ENCODE measurements around the gene COPS2. TPM values are rescaled to one million over a fixed set of nuclear protein-coding genes. Genes with fewer than 3 reads are reported as not detected.

COPS2 gene
- total RNA-seq, 4 donors from 2014 or later, result 15.0 to 51.4 (median 24.4) TPM

DNA sequence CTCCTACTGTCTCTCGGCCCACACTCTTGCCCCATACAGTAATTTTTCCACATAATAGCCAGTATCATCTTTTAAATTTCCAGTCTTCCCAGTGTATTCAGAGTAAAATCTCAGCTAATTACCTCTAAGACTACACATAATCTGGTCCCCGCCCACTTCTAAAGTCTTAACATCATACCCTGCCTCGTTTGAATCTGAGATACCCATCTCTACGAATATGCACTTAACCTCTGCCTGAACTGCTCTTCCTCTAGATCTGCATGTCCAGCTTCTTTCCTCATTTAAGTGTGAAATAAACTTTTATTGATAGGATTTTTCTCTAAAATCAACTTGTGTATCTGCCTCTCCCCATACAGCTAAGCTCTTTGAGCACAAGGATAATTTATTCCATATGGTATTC, 34.6 kb downstream of the COPS2 start:
- H3K36me3 ChIP-seq, result no peaks in the 10 kb centered on the region
- in situ Hi-C loops (cut with MboI; ENCODE audit: low pct_ligation_motif_present in 1 of 4, low pct_unique_long_range_greater_than_20kb in 1 of 4, low sequenced_read_pairs in 3 of 4) (no loop called here), intact Hi-C loops (cut with DNase I; ENCODE audit: low total_unique reads) (no loop called here)
- TF ChIP-seq, protein P1, sequence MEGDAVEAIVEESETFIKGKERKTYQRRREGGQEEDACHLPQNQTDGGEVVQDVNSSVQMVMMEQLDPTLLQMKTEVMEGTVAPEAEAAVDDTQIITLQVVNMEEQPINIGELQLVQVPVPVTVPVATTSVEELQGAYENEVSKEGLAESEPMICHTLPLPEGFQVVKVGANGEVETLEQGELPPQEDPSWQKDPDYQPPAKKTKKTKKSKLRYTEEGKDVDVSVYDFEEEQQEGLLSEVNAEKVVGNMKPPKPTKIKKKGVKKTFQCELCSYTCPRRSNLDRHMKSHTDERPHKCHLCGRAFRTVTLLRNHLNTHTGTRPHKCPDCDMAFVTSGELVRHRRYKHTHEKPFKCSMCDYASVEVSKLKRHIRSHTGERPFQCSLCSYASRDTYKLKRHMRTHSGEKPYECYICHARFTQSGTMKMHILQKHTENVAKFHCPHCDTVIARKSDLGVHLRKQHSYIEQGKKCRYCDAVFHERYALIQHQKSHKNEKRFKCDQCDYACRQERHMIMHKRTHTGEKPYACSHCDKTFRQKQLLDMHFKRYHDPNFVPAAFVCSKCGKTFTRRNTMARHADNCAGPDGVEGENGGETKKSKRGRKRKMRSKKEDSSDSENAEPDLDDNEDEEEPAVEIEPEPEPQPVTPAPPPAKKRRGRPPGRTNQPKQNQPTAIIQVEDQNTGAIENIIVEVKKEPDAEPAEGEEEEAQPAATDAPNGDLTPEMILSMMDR (IDR thresholded peaks at IDR 0.05), result no peak
- TF ChIP-seq POLR2AphosphoS5 (IDR thresholded peaks at IDR 0.05) (no peak), POLR2A (IDR thresholded peaks at IDR 0.05) (no peak), EP300 (IDR thresholded peaks at IDR 0.05; ENCODE audit: low read depth) (no peak)
- H3K27me3 ChIP-seq, result no peaks in the 10 kb centered on the region
- WGBS, 2 donors (ENCODE audit: low coverage in 1 of 2), result 76 to 78% methylated on average over 3 to 4 of the region's 4 CpGs
- DNase-seq, result no peak
- no peak overlapping the region for H3K27ac ChIP-seq
- no peaks in the 10 kb centered on the region for H3K4me1 ChIP-seq
- H3K9me3 ChIP-seq, result no peaks in the 10 kb centered on the region
- no peak overlapping the region for H3K4me3 ChIP-seq

GRCh38 chr15:49116108-49116857, 39.1 kb downstream of the COPS2 start:
- WGBS, 2 donors (ENCODE audit: low coverage in 1 of 2), result 96% methylated on average over 4 of the region's 4 CpGs
- Histone ChIP-seq H3K27ac (no peak overlapping the region), H3K27me3 (no peaks in the 10 kb centered on the region), H3K36me3 (peaks cover 0 to 22% (median 5%) of the 10 kb centered on the region in 4 donors), H3K9me3 (peaks cover 6 to 12% of the 10 kb centered on the region in 2 donors), H3K4me1 (no peaks in the 10 kb centered on the region), H3K4me3 (no peak overlapping the region)
- intact Hi-C loops (cut with DNase I; ENCODE audit: low total_unique reads) (no loop called here), in situ Hi-C loops (cut with MboI; ENCODE audit: low pct_ligation_motif_present in 1 of 4, low pct_unique_long_range_greater_than_20kb in 1 of 4, low sequenced_read_pairs in 3 of 4) (no loop called here)
- DNase-seq, result no peak
- no peak for TF ChIP-seq POLR2AphosphoS5 (IDR thresholded peaks at IDR 0.05)
- TF ChIP-seq POLR2A (IDR thresholded peaks at IDR 0.05), result no peak
- TF ChIP-seq, protein P1 (IDR thresholded peaks at IDR 0.05), result no peak
- no peak for TF ChIP-seq EP300 (IDR thresholded peaks at IDR 0.05; ENCODE audit: low read depth)

- intact Hi-C loops (cut with DNase I; ENCODE audit: low total_unique reads) (no loop called here), in situ Hi-C loops (cut with MboI; ENCODE audit: low pct_ligation_motif_present in 1 of 4, low pct_unique_long_range_greater_than_20kb in 1 of 4, low sequenced_read_pairs in 3 of 4) (no loop called here)
- no peak overlapping the region for H3K4me3 ChIP-seq
- H3K9me3 ChIP-seq, result peaks cover 6 to 12% of the 10 kb centered on the region in 2 donors
- DNase-seq, result no peak
- TF ChIP-seq POLR2AphosphoS5 (IDR thresholded peaks at IDR 0.05), result no peak
- TF ChIP-seq, protein P1 (IDR thresholded peaks at IDR 0.05), result no peak
- TF ChIP-seq EP300 (IDR thresholded peaks at IDR 0.05; ENCODE audit: low read depth), result no peak
- TF ChIP-seq POLR2A (IDR thresholded peaks at IDR 0.05), result no peak
- no peaks in the 10 kb centered on the region for H3K27me3 ChIP-seq
- no peak overlapping the region for H3K27ac ChIP-seq
- WGBS, 2 donors (ENCODE audit: low coverage in 1 of 2), result 83 to 93% methylated on average over 2 of the region's 2 CpGs
- H3K36me3 ChIP-seq, result peaks cover 0 to 22% (median 5%) of the 10 kb centered on the region in 4 donors
- H3K4me1 ChIP-seq, result no peaks in the 10 kb centered on the region
Observed at GRCh38 chr15:49115062-49115461, 40.3 kb downstream of the COPS2 start.

DNA sequence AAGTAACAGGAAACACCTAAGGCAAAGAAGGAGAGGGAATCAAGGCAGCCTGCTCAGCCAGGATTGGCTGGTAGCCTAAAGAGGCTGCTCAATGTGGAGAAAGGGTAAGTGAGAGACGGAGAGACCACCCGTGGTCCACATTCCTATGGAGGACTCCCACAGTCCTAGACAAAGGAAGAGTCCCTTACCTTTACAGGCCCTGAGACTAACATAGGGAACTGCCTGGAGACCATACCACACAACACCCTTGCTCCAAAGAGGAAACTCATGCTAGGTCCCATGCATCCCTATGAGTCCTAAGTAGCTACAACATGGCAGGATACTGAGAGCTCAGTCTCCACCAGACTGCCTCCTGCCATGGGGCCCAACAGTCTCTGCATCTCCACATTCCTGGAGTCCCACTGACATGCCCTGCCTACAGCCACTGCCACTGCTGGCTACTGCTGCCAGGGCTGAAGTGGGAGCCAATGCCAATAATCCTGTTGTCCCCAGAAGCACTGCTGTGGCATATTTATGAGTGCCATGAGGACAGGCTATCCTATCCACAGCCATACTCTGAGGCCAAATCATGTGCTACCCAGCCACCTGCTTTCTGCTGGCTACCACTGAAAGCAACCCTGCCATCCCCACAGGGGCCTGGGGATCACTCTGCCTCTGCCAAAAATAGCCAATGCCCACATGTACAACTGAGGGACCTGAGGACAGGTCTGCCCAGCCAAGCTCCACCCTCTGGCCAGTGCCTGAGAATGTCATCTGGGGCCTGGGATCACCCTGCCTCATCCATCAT, 45.0 kb downstream of the COPS2 start:
- intact Hi-C loops (cut with DNase I; ENCODE audit: low total_unique reads), result no loop called here

More for the DNA sequence above, 45.0 kb downstream of the COPS2 start:
- DNase-seq, result no peak
- Histone ChIP-seq H3K4me3 (no peak overlapping the region), H3K4me1 (no peaks in the 10 kb centered on the region), H3K9me3 (peaks cover 6 to 12% of the 10 kb centered on the region in 2 donors), H3K27me3 (no peaks in the 10 kb centered on the region), H3K27ac (no peak overlapping the region), H3K36me3 (peaks cover 0 to 22% (median 5%) of the 10 kb centered on the region in 4 donors)
- TF ChIP-seq, protein P1 (IDR thresholded peaks at IDR 0.05), result no peak
- TF ChIP-seq POLR2A (IDR thresholded peaks at IDR 0.05) (no peak), POLR2AphosphoS5 (IDR thresholded peaks at IDR 0.05) (no peak), EP300 (IDR thresholded peaks at IDR 0.05; ENCODE audit: low read depth) (no peak)
- WGBS, 2 donors (ENCODE audit: low coverage in 1 of 2), result 68 to 98% methylated on average over 2 of the region's 2 CpGs
- in situ Hi-C loops (cut with MboI; ENCODE audit: low pct_ligation_motif_present in 1 of 4, low pct_unique_long_range_greater_than_20kb in 1 of 4, low sequenced_read_pairs in 3 of 4), result no loop called here
